CD4-positive, alpha-beta T cell treated with Interleukin-17A for 4 hours (primary cell): ENCODE measurements around the gene MRPL42.
"Not testable (repeated sequence)": the region's sequence is repeated elsewhere in the genome, so short reads cannot be mapped to it uniquely, and the experiment has no call there.

Source experiments
- DNase-seq: peaks from one replicate; pipeline ENCODE4 v3.0.0-alpha.2; 2020; ENCODE audit warnings: mixed read lengths

MRPL42 gene

GRCh38 chr12:93550748-93551611 is 83.7 kb downstream of the MRPL42 start:
- no peak for DNase-seq

GRCh38 chr12:93552427-93552826 is 85.1 kb downstream of the MRPL42 start:
- DNase-seq = no peak

- DNase-seq = not testable (repeated sequence)
These were observed 90.6 kb downstream of the MRPL42 start for GRCh38 chr12:93557879-93558278.

- not testable (repeated sequence) for DNase-seq
These were observed 91.4 kb downstream of the MRPL42 start for GRCh38 chr12:93558685-93559084.

GRCh38 chr12:93563807-93564538 is 96.7 kb downstream of the MRPL42 start:
- no peak for DNase-seq

- no peak for DNase-seq
These were observed 98.4 kb downstream of the MRPL42 start for GRCh38 chr12:93565760-93566159.
